22Rv1 (cell line): ENCODE results near the gene PLXDC2.

Experiments used
- H3K27ac ChIP-seq: fragments of 450-650 bp; 2 replicates; pipeline ENCODE4 v1.5.1; 2017
- ZFX ChIP-seq: fragments of 450-650 bp; IDR thresholded peaks from 2 replicates; pipeline ENCODE4 v1.6.1; 2017; ENCODE audit warnings: antibody characterized with exemption, borderline replicate concordance
- TF ChIP-seq, protein P1 (sequence below): fragments of 450-650 bp; IDR thresholded peaks from 2 replicates; pipeline ENCODE4 v1.5.1; 2017; ENCODE audit warnings: mild to moderate bottlenecking

PLXDC2 gene

GRCh38 chr10:20289070-20289828 lies 473.0 kb downstream of the PLXDC2 start:
- H3K27ac ChIP-seq: no peak overlapping the region
- TF ChIP-seq, protein P1, sequence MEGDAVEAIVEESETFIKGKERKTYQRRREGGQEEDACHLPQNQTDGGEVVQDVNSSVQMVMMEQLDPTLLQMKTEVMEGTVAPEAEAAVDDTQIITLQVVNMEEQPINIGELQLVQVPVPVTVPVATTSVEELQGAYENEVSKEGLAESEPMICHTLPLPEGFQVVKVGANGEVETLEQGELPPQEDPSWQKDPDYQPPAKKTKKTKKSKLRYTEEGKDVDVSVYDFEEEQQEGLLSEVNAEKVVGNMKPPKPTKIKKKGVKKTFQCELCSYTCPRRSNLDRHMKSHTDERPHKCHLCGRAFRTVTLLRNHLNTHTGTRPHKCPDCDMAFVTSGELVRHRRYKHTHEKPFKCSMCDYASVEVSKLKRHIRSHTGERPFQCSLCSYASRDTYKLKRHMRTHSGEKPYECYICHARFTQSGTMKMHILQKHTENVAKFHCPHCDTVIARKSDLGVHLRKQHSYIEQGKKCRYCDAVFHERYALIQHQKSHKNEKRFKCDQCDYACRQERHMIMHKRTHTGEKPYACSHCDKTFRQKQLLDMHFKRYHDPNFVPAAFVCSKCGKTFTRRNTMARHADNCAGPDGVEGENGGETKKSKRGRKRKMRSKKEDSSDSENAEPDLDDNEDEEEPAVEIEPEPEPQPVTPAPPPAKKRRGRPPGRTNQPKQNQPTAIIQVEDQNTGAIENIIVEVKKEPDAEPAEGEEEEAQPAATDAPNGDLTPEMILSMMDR: no peak
- TF ChIP-seq ZFX: no peak

- H3K27ac ChIP-seq: no peak overlapping the region
- TF ChIP-seq, protein P1: no peak
- TF ChIP-seq ZFX: no peak
These were observed 482.2 kb downstream of the PLXDC2 start for GRCh38 chr10:20298417-20298816.

GRCh38 chr10:20299034-20299736 lies 483.0 kb downstream of the PLXDC2 start:
- H3K27ac ChIP-seq: no peak overlapping the region
- TF ChIP-seq, protein P1: no peak
- TF ChIP-seq ZFX: no peak

GRCh38 chr10:20300735-20301134 lies 484.5 kb downstream of the PLXDC2 start:
- no peak overlapping the region for H3K27ac ChIP-seq
- TF ChIP-seq, protein P1: no peak
- no peak for TF ChIP-seq ZFX

DNA sequence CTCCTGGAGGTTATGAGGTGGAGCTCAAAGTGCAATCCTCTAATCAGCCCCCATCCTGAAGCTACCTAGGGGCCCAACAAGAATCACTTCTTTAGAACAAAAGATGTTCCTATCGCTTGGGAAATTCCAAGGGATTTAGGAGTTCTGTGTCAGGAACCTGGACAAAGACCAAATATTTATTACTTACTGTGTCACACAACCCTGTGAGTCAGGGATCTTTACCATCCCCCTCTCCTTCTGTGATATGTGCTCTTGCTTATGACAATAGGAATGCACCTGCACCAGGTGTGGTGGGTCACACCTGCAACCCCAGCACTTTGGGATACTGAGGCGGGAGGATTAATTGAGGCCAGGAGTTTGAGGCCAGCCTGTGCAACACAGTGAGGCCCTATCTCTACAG lies 485.8 kb downstream of the PLXDC2 start:
- no peak for TF ChIP-seq ZFX
- TF ChIP-seq, protein P1: no peak
- no peak overlapping the region for H3K27ac ChIP-seq

DNA sequence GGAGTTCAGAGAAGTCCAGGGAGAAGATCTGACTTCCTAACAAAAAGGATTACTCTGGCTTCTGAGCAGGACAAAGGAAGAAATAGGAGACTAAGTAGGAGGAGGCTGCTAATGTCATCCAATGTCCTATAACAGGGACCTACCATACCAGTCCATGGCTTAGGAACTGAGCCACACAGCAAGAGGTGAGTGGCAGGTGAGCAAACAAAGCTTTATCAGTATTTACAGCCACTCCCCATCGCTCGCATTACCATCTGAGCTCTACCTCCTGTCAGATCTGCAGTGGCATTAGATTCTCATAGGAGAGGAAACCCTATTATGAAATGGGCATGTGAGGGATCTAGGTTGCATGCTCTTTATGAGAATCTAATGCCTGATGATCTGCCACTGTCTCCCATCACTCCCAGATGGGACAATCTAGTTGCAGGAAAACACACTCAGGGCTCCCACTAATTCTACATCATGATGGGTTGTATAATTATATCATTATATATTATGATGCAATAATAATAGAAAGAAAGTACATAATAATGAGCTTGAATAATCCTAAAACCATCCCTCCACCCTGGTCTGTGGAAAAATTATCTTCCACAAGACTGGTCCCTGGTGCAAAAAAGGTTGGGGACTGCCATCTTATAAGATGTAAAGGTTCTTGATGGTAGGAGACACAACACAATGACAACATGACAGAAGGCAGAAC lies 487.4 kb downstream of the PLXDC2 start:
- no peak overlapping the region for H3K27ac ChIP-seq
- TF ChIP-seq, protein P1: no peak
- TF ChIP-seq ZFX: no peak

DNA sequence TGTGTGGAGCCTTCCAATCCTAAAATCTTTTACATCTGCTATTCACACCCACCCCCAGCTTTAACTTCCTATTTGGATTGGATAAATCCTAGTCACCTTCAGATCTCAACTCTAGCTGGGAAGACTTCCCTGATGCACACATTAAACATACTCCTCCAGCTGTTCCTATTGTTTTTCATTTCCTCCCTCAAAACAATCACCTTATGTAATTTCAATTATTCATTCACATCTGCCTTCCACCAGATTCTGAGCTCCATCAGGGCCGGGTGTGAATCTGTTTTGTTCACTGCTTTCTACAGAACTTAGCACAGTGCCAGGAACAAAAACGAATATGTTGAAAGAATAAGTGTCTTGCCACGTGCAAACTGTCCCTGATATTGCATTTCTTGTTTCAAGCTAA lies 497.4 kb downstream of the PLXDC2 start:
- H3K27ac ChIP-seq: no peak overlapping the region
- TF ChIP-seq, protein P1: no peak
- no peak for TF ChIP-seq ZFX
